Cerebellar cortex (tissue), 1 donor: ENCODE results near the gene SHOC1.
"Not testable (repeated sequence)": the region's sequence is repeated elsewhere in the genome, so short reads cannot be mapped to it uniquely, and the experiment has no call there.

Source experiments
- DNase-seq: peaks from one replicate; pipeline ENCODE4 v3.0.0-alpha.2; 2015; ENCODE audit warnings: low spot score

SHOC1 gene

DNA sequence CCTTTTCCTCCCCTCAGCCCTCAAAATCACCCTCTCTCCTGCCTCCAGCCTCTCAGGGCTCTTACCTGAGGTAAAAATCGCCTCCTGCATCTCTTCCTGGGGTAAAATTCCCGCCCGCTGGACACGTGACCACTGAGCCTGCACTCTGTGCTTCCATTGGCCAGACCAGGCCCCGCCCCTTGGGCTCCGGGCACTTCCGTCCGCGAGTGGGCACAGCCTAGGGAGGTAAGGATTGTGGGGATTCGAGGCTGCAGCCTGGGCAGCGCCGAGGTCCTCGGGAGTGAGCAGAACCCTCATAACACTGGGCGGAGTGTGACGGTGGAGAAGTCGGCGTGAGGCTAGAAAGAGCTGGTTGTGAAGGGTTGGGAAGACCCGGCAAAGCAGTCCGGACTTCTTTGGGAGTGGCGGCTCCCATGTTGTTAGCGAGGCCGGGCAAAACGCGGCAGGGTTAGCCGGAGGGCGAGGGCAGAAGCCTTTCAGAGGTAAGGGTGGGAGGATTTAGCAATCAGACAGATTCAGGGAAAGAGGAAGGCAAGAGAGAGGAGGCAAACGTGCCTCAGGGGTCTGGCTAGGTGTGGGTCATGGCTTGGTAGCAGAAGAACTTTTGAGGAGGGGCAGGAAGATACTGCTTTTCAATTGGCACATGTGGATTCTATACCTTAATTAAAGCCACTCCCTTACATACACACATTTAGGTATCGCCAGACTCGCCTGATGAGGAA, at the start of gene SHOC1:
Gene SHOC1 (minus strand): TSS at position 103 of the 722 bp plus-strand sequence. CDS start 3,519 bp downstream, outside the sequence.
- no peak for DNase-seq

GRCh38 chr9:111843971-111844370, 49.2 kb upstream of the SHOC1 start:
- DNase-seq: no peak

- no peak for DNase-seq
Observed at GRCh38 chr9:111842313-111842712, 47.6 kb upstream of the SHOC1 start.

DNA sequence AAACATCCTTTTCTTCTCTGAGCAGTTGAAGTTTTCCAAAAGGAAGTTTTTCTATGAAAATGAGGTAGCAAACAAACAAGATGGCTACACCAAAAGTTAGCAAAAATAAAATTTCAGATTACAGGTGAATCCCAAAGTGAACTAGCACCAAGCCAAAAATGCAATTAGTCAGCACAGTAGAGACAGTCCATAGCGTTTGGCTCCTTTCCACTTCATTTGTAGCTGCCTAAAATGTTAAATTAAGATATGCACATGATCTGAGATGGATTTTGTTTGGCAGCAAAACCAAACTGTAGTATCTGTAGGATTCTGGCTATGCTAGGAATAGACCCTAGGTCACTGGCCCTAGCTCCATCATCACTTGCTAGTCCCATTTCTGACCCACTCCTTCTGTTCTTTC, 45.7 kb upstream of the SHOC1 start:
- DNase-seq: no peak

DNA sequence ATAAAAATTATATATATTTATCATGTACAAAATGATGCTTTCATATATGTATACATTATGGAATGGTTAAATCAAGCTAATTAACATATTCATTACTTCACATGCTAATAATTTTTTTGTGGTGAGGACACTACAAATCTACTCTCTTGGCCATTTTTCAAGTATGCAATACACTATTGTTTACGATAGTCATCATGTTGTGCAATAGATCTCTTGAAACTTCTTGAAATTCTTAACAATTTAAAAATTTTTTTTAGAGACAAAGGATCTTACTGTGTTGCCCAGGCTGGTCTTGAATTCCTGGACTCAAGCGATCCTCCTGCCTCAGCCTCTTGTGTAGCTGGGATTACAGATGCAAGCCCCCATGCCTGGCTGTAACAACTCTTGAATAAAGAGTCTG, 45.2 kb upstream of the SHOC1 start:
- DNase-seq: no peak

GRCh38 chr9:111839387-111839786, 44.6 kb upstream of the SHOC1 start:
- no peak for DNase-seq

GRCh38 chr9:111838439-111838838, 43.7 kb upstream of the SHOC1 start:
- no peak for DNase-seq

DNA sequence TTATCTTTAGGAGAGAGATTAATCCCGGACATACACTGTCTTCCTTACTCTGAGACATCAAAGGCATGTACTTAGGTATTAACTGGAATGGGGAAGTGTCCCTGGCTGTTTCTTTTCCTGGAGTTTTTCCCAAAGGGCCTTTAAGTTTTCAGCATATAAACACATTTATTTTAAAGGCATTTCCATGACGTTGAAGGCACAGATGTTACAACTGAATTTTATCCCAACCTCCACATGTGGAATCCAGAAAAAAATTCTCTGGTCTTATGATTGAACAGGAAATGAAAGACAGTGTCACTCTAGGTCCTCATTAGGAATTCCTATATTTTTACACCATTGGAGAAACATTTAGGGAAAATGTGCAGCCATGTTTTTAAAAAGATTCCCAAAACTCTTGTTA, 41.6 kb upstream of the SHOC1 start:
- DNase-seq: no peak

- DNase-seq: no peak
Observed at GRCh38 chr9:111833941-111834340, 39.2 kb upstream of the SHOC1 start.

- DNase-seq: no peak
Observed at GRCh38 chr9:111832449-111832848, 37.7 kb upstream of the SHOC1 start.

- DNase-seq: no peak
Observed at GRCh38 chr9:111831371-111832108, 36.8 kb upstream of the SHOC1 start.

- DNase-seq: no peak
Observed at GRCh38 chr9:111828193-111828592, 33.5 kb upstream of the SHOC1 start.

DNA sequence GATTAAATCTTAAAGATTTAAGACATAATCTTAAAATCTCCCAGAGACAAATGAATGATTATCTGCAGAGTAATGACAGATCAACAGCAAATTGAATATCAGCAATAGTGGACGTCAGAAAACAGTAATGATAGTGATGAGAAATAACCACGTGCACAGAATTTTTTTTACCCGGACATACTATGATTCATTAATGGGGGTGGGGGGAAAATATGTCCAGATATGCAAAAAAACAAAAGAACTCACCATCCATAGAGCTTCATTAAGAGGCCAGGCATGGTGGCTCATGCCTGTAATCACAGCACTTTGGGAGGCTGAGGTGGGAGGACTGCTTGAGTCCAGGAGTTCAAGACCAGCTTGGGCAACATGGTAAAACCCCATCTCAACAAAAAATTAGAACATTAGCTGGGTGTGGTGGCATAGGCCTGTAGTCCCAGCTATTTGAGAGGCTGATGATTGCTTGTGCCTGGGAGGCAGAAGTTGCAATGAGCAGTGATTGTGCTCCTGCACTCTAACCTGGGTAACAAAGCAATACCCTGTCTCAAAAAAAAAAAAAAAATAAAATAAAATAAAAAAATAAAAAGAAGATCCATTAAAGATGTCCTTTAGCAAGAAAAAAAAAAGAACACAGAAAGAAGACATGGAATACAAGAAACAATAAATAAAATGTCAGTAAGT, 30.9 kb upstream of the SHOC1 start:
- DNase-seq: no peak

GRCh38 chr9:111821006-111821528, 26.3 kb upstream of the SHOC1 start:
- no peak for DNase-seq

GRCh38 chr9:111819360-111819759, 24.6 kb upstream of the SHOC1 start:
- no peak for DNase-seq

- no peak for DNase-seq
Observed at GRCh38 chr9:111815285-111816070, 20.7 kb upstream of the SHOC1 start.

DNA sequence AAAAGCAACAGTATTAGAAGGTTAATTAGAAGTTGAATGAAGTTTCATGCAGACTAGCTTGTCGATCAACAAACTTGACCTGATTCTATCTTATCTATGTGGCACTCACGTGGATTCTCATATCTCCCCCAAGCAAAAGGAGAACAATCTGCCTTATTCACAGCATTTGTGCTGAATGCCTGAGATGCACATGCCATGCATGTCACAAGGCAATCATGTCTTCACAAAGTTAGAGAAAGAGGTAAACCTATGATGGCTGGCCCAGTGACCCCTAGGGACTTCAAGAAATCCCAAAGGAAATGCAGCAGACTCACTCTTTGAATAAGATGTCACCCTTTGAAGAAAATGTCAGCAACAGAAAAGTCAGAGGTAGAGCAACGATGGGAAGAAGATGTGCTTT, 17.6 kb upstream of the SHOC1 start:
- no peak for DNase-seq

DNA sequence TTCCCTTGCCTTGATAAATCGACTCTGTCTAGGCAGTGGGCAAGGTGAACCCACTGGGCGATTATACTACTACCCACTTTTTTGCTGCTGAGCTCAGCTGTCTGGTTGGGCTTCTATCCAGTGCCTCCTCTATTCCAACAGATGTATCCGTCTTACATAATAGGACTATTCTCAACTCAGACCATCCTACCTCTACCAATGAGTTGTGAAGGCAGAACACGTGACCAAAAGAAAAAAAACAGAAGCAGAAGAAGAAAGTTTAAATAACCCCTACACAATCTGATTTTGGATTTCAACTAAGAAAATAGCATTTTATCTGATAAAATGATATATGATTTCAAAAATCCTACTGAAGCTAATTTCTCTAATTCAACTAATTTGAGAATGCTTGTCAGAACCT, 16.2 kb upstream of the SHOC1 start:
- no peak for DNase-seq

DNA sequence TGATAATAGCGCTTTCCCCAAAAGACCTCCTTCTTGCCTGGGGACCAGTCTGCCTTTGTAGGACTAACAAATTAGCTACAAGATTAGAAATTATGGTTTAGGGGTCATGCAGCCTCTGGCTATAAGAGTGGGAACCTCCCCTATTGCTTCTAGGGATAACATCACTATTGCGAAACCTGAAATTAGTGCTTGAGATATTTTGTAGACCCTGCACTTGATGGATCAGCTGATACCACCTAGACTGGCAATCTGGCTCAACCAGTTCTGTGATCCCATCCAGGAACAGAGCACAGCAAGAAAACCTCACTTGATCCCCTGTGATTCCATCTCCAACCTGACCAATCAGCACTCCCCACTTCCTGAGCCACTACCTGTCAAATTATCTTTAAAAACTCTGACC, 15.7 kb upstream of the SHOC1 start:
- not testable (repeated sequence) for DNase-seq

DNA sequence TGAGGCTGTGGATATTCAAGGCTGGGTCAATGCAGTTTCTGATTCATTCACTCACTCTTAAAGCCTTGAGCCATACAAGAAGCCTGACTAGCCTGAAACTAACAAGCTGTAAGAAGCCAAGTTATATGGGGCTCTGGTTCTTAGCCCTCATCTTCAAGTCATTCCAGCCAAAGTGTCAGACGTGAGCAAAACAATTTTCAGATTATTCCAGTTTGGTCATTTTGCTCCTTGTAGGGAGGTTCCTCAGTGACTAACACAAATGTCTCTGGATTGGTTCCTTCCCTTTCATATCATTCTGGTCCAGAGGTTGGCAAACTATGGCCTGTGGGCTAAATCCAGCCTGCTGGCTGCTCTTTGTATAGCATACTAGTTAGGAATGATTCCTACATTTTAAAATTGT, 12.5 kb upstream of the SHOC1 start:
- no peak for DNase-seq

DNA sequence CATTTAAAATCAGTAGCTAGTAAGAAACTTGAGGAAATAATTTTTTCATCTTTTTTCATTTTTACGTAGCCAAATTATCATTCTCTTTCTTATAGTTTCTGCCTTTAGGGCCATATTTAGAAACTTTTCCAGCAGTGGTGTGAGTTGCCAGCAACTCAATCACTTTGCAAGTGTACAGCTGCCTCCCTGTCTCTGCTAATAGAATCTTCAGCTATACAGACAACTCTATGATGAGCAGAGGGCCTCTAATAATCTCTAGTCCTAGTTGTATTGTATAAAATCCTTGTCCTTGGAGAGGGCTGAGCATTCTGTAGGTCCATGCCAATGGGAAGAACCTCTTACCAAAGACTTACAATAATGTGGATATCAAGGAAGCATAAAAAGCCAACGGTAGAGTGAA, 11.5 kb upstream of the SHOC1 start:
- DNase-seq: no peak

GRCh38 chr9:111805830-111806241, 11.1 kb upstream of the SHOC1 start:
- no peak for DNase-seq
